HepG2 (cell line): Measurements from ENCODE around the gene TLCD1. TPM values are rescaled to one million over a fixed set of nuclear protein-coding genes. Genes with fewer than 3 reads are reported as not detected.

Experiments
- ATAC-seq: fragments of 200-7000 bp; cut with Tn5 transposase; 3 replicates; pipeline ENCODE4 v1.9.1; 2020; ENCODE audit warnings: mild to moderate bottlenecking, moderate library complexity
- BruUV-seq: library from RNA; stranded (reverse); fragments of 400-500 nt; replicated peaks from 2 replicates; lab custom pipeline; 2021; lab: Mats Ljungman, UMichigan
- CTCF ChIA-PET: fragments of 300-600 bp; formaldehyde crosslinking; extraction: SDS; loops from one replicate; lab custom pipeline; 2021; ENCODE audit warnings: low total read pairs, inconsistent platforms, low intra/inter-chr PET ratio; lab: Yijun Ruan, JAX
- POLR2A ChIA-PET: fragments of 350-600 bp; sonication (Branson Sonifier 250); formaldehyde crosslinking; loops from one replicate; lab custom pipeline; 2020; ENCODE audit warnings: antibody characterized with exemption, inconsistent platforms; lab: Yijun Ruan, JAX
- DNase-seq: peaks from one replicate; pipeline ENCODE4 v3.0.0-alpha.2; 2015; ENCODE audit warnings: low spot score
- FAIRE-seq: peaks from 3 replicates; lab custom pipeline; 2011; peaks lifted over from hg19 to GRCh38; lab: Jason Lieb, UNC
- H2AFZ ChIP-seq: one replicate; pipeline ENCODE4 v1.6.1; 2011; ENCODE audit warnings: low read length, inconsistent platforms
- H3K27ac ChIP-seq: fragments of 300-600 bp; 3 replicates; pipeline ENCODE4 v1.8.0; 2011; ENCODE audit warnings: mixed run types, mild to moderate bottlenecking, mixed read lengths, low read length, inconsistent platforms; ENCODE audit not compliant: insufficient read depth; ENCODE audit errors: extremely low read length
- H3K27me3 ChIP-seq, 2 experiments: fragments of 200-600 bp in 1 of 2; 2 replicates in 1 of 2; 3 replicates in 1 of 2; pipeline versions ENCODE4 v1.6.0 to v1.8.0; 2011; ENCODE audit warnings: low read length in 2 of 2, mild to moderate bottlenecking in 2 of 2, moderate library complexity in 2 of 2, inconsistent platforms in 1 of 2; ENCODE audit not compliant: insufficient read depth in 2 of 2, control insufficient read depth in 1 of 2
- H3K36me3 ChIP-seq, 2 experiments: fragments of 200-600 bp in 1 of 2; replicated peaks in 1 of 2; 2 replicates in 1 of 2; 3 replicates in 1 of 2; pipeline versions ENCODE4 v1.5.1 to v1.8.0; 2011; ENCODE audit warnings: low read length in 2 of 2, inconsistent platforms in 1 of 2; ENCODE audit not compliant: insufficient read depth in 2 of 2, control insufficient read depth in 1 of 2
- H3K4me1 ChIP-seq: 2 replicates; pipeline ENCODE4 v1.5.1; 2012; ENCODE audit warnings: low read length, inconsistent platforms; ENCODE audit not compliant: insufficient read depth
- H3K4me2 ChIP-seq: 2 replicates; pipeline ENCODE4 v1.6.0; 2011; ENCODE audit warnings: low read depth, low read length, inconsistent platforms
- H3K4me3 ChIP-seq, 3 experiments: fragments of 200-600 bp in 1 of 3; sonication (generic), shearing (Covaris generic) in 1 of 3; replicated peaks in 1 of 3; 2 replicates each; pipeline ENCODE4 v1.5.1; 2011 to 2016; ENCODE audit warnings: low read length in 3 of 3, inconsistent platforms in 2 of 3, low read depth in 2 of 3, mild to moderate bottlenecking in 2 of 3, control low read depth in 1 of 3, mixed read lengths in 1 of 3; ENCODE audit not compliant: insufficient read depth in 1 of 3
- H3K79me2 ChIP-seq: one replicate; pipeline ENCODE4 v1.6.1; 2011; ENCODE audit warnings: low read length, inconsistent platforms; ENCODE audit not compliant: insufficient read depth
- H3K9ac ChIP-seq: 2 replicates; pipeline ENCODE4 v1.6.0; 2011; ENCODE audit warnings: mild to moderate bottlenecking, low read depth, low read length, inconsistent platforms; ENCODE audit not compliant: insufficient read depth
- H3K9me3 ChIP-seq: 2 replicates; pipeline ENCODE4 v1.5.1; 2012; ENCODE audit warnings: mild to moderate bottlenecking, low read length
- H4K20me1 ChIP-seq: 2 replicates; pipeline ENCODE4 v1.6.0; 2011; ENCODE audit warnings: inconsistent platforms, mild to moderate bottlenecking, low read length, moderate library complexity; ENCODE audit not compliant: insufficient read depth
- ARHGAP35 ChIP-seq: sonication (generic); formaldehyde crosslinking; IDR thresholded peaks from 2 replicates; pipeline ENCODE4 v1.9.0; 2022; ENCODE audit warnings: mild to moderate bottlenecking, inconsistent platforms, moderate library complexity, missing genetic modification reagents, borderline replicate concordance
- CTCF ChIP-seq: sonication (generic); formaldehyde crosslinking; IDR thresholded peaks from 2 replicates; pipeline ENCODE4 v1.5.0; 2020; ENCODE audit warnings: mild to moderate bottlenecking, missing genetic modification reagents, moderate library complexity
- ELF3 ChIP-seq: IDR thresholded peaks from 2 replicates; pipeline ENCODE4 v1.6.1; 2016; ENCODE audit warnings: missing genetic modification reagents, missing compliant biosample characterization
- GTF3A ChIP-seq: sonication (generic); formaldehyde crosslinking; conservative IDR thresholded peaks from 2 replicates; pipeline ENCODE4 v1.4.0; 2020; ENCODE audit warnings: mild to moderate bottlenecking, missing genetic modification reagents
- HMG20B ChIP-seq: conservative IDR thresholded peaks from 2 replicates; pipeline ENCODE4 v1.6.1; 2016; ENCODE audit warnings: missing genetic modification reagents, missing compliant biosample characterization
- LCORL ChIP-seq, 2 experiments: fragments of 450-650 bp in 1 of 2; sonication (generic) in 1 of 2; formaldehyde crosslinking in 1 of 2; IDR thresholded peaks; 2 replicates each; pipeline versions ENCODE4 v1.5.0 to v1.6.1; 2017 to 2020; ENCODE audit warnings: antibody characterized with exemption in 1 of 2, missing genetic modification reagents in 1 of 2
- MXD4 ChIP-seq: IDR thresholded peaks from 2 replicates; pipeline ENCODE4 v1.6.1; 2016; ENCODE audit warnings: mild to moderate bottlenecking, missing biosample characterization, missing genetic modification reagents
- NFKBIZ ChIP-seq: IDR thresholded peaks from 2 replicates; pipeline ENCODE4 v1.6.1; 2018; ENCODE audit warnings: missing genetic modification reagents, missing compliant biosample characterization
- PLSCR1 ChIP-seq: sonication (generic); formaldehyde crosslinking; IDR thresholded peaks from 2 replicates; pipeline ENCODE4 v1.5.0; 2020; ENCODE audit warnings: missing genetic modification reagents, mild to moderate bottlenecking, borderline replicate concordance
- POGK ChIP-seq: sonication (generic); formaldehyde crosslinking; conservative IDR thresholded peaks from 2 replicates; pipeline ENCODE4 v1.8.0; 2022; ENCODE audit warnings: mild to moderate bottlenecking, moderate library complexity, missing genetic modification reagents
- SP5 ChIP-seq: IDR thresholded peaks from 2 replicates; pipeline ENCODE4 v1.6.1; 2016; ENCODE audit warnings: low read depth, borderline replicate concordance
- TGIF2 ChIP-seq: IDR thresholded peaks from 2 replicates; pipeline ENCODE4 v1.6.1; 2016; ENCODE audit warnings: control low read depth, missing compliant biosample characterization
- ZBTB7A ChIP-seq: sonication (generic); formaldehyde crosslinking; IDR thresholded peaks from 2 replicates; pipeline ENCODE4 v1.8.0; 2022; ENCODE audit warnings: mild to moderate bottlenecking, missing genetic modification reagents
- ZFP36L1 ChIP-seq: sonication (generic); formaldehyde crosslinking; IDR thresholded peaks from 2 replicates; pipeline ENCODE4 v1.8.0; 2022; ENCODE audit warnings: mild to moderate bottlenecking, missing genetic modification reagents, moderate library complexity
- ZMAT5 ChIP-seq: sonication (generic); formaldehyde crosslinking; IDR thresholded peaks from 2 replicates; pipeline ENCODE4 v1.5.0; 2020; ENCODE audit warnings: mild to moderate bottlenecking, low read depth, missing genetic modification reagents, borderline replicate concordance
- ZNF230 ChIP-seq: sonication (generic); formaldehyde crosslinking; IDR thresholded peaks from 2 replicates; pipeline ENCODE4 v1.4.0; 2020; ENCODE audit warnings: mild to moderate bottlenecking, missing genetic modification reagents
- ZNF556 ChIP-seq: sonication (generic); formaldehyde crosslinking; IDR thresholded peaks from 2 replicates; pipeline ENCODE4 v1.4.0; 2020; ENCODE audit warnings: mild to moderate bottlenecking, missing genetic modification reagents, borderline replicate concordance
- ZNF792 ChIP-seq: IDR thresholded peaks from 2 replicates; pipeline ENCODE4 v1.6.1; 2016
- WGBS: methylation state at CpG from one replicate; pipeline ENCODE4 v1.1.6; 2017; ENCODE audit warnings: low lambda C conversion rate; 5-methylcytosine and 5-hydroxymethylcytosine counted together
- in situ Hi-C: cut with HindIII; loops from 2 replicates; pipeline ENCODE4 v1.10.0; 2017; ENCODE audit warnings: low pct_unique_long_range_greater_than_20kb; ENCODE audit not compliant: extremely low pct_ligation_motif_present
- intact Hi-C: fragments of 100-400 bp; cut with micrococcal nuclease; formaldehyde crosslinking; loops from one replicate; pipeline ENCODE4 v1.10.0; 2022; ENCODE audit not compliant: unreplicated experiment
- polyA plus RNA-seq, 8 experiments: library from polyadenylated mRNA; depleted of rRNA in 3 of 8; stranded (reverse) in 7 of 8; unstranded in 1 of 8; fragments of >200 nt; fragmentation: Illumina TruSeq in 4 of 8; extraction: Trizol in 4 of 8; gene quantifications; 2 replicates each; pipeline versions ENCODE4 v1.2.1 to v1.2.3, GENCODE V29; 2011 to 2016; ENCODE audit warnings: low read depth in 4 of 8, missing spikeins in 1 of 8, mixed read lengths in 1 of 8; ENCODE audit not compliant: insufficient read depth in 1 of 8
- total RNA-seq, 5 experiments: library from RNA; depleted of rRNA; stranded (reverse); fragments of >200 nt; fragmentation: Illumina TruSeq; extraction: Trizol; gene quantifications; 2 replicates each; pipeline ENCODE4 v1.2.3, GENCODE V29; 2016; ENCODE audit warnings: low read depth in 1 of 5

The TLCD1 gene
- total and polyA plus RNA-seq, 2 of the 13 experiments (the other 11 are each of a cell fraction or from before 2014, with no cell fraction given), result 14.9 to 19.6 TPM

GRCh38 chr17:28726627-28727491 lies 826 bp upstream of the TLCD1 start:
- WGBS, result under 1% methylated on average over 40 of the region's 57 CpGs
- Histone ChIP-seq H3K9ac (peak overlapping the region; percentile 79), H3K4me1 (peaks cover 53% of the 10 kb centered on the region), H3K27me3 (no peaks in the 10 kb centered on the region; a peak in 1 of 5 replicates), H3K36me3 (peaks cover 7 to 26% of the 10 kb centered on the region in 2 experiments; a peak in 4 of 5 replicates), H3K9me3 (no peaks in the 10 kb centered on the region), H3K4me2 (peak overlapping the region; percentile 90), H2AFZ (no peak overlapping the region), H4K20me1 (peaks cover 29% of the 10 kb centered on the region), H3K79me2 (peaks cover 19% of the 10 kb centered on the region), H3K27ac (peak overlapping the region; percentile 88), H3K4me3 (peak overlapping the region; percentile 73 to 90 (median 87))
- POLR2A ChIA-PET, result interaction anchor here (0.6 to 8.7 kb wide), 32 partner anchors 7 to 239 kb away, joined by 3 to 590 read pairs (median 5); partner anchors contain the start of genes BLTP2, DHRS13, ERAL1 and FAM222B
- BruUV-seq, result no TSS peak
- CTCF ChIA-PET, result interaction anchor here (0.8 to 5.0 kb wide), 7 partner anchors 17 to 190 kb away, joined by 3 to 142 read pairs (median 4); partner anchors contain the start of genes DHRS13 and TRAF4
- ATAC-seq, result peak; percentile 51
- peak; percentile 96 for DNase-seq
- in situ Hi-C loops, result loop anchor here (25.0 kb wide), 1 partner anchor 385 kb away; no protein-coding TSS in a partner anchor
- intact Hi-C loops, result loop anchor here (1.0 to 2.0 kb wide), 3 partner anchors 23 to 42 kb away; no protein-coding TSS in a partner anchor
- peak; percentile 71 for FAIRE-seq
- TF ChIP-seq ZBTB7A (CRISPR knock-in tag) (no peak), SP5 (peak; percentile 64), PLSCR1 (CRISPR knock-in tag) (no peak), ARHGAP35 (CRISPR knock-in tag) (peak; percentile 85), POGK (CRISPR knock-in tag) (peak; percentile 65), GTF3A (CRISPR knock-in tag) (peak; percentile 82; the same call in 1 of the 2 replicates), LCORL (IDR thresholded peaks at IDR 0.05) (no peak), LCORL (CRISPR knock-in tag; IDR thresholded peaks at IDR 0.05) (peak; percentile 92), ELF3 (0 out of 2 replicates have a peak, but pooled peaks have one; percentile 9), ZNF556 (CRISPR knock-in tag) (peak; percentile 75; the same call in 1 of the 2 replicates), ZNF792 (CRISPR knock-in tag) (peak; percentile 28; the same call in 1 of the 2 replicates), ZMAT5 (no peak), ZFP36L1 (CRISPR knock-in tag) (peak; percentile 30; the same call in 1 of the 2 replicates), CTCF (CRISPR knock-in tag) (peak; percentile 99), ZNF230 (CRISPR knock-in tag) (0 out of 2 replicates have a peak, but pooled peaks have one; percentile 73), HMG20B (CRISPR knock-in tag) (no peak), MXD4 (CRISPR knock-in tag) (peak; percentile 78), TGIF2 (peak; percentile 79), NFKBIZ (CRISPR knock-in tag) (no peak)
